HCT116 (cell line): ENCODE results near the gene POLD2. TPM values are rescaled to one million over a fixed set of nuclear protein-coding genes. Genes with fewer than 3 reads are reported as not detected.

Source experiments
- ATAC-seq: fragments of 200-7000 bp; cut with Tn5 transposase; 2 replicates; pipeline ENCODE4 v1.9.1; 2020; ENCODE audit warnings: mild to moderate bottlenecking, moderate library complexity
- BruUV-seq: library from RNA; stranded (reverse); fragments of 400-500 nt; replicated peaks from 2 replicates; lab custom pipeline; 2021; lab: Mats Ljungman, UMichigan
- CTCF ChIA-PET: fragments of 300-600 bp; sonication (Branson Sonifier 250); formaldehyde crosslinking; loops from one replicate; lab custom pipeline; 2021; ENCODE audit warnings: antibody characterized with exemption; lab: Charles Lee
- POLR2A ChIA-PET: fragments of 300-600, 350-600 bp; sonication (Branson Sonifier 250); formaldehyde crosslinking; loops from one replicate; lab custom pipeline; 2021; ENCODE audit warnings: antibody characterized with exemption; lab: Charles Lee
- RAD21 ChIA-PET, 2 experiments: fragments of 300-600 bp; sonication (Branson Sonifier 250); formaldehyde crosslinking; loops; one replicate each; lab custom pipeline; 2023; ENCODE audit warnings: low total read pairs in 2 of 2; ENCODE audit not compliant: uncharacterized antibody in 2 of 2, unreplicated experiment in 2 of 2, low non-redundant PET in 1 of 2; lab: Charles Lee
- DNase-seq: peaks from one replicate; pipeline ENCODE4 v3.0.0-alpha.2; 2010; ENCODE audit warnings: low read depth, low spot score
- H2AFZ ChIP-seq: fragments of 200-600 bp; shearing (Covaris generic), sonication (generic); 2 replicates; pipeline ENCODE4 v1.6.1; 2017; ENCODE audit warnings: low read depth, mixed run types, mixed read lengths, antibody characterized with exemption, low read length; ENCODE audit not compliant: poor library complexity, severe bottlenecking
- H3K27ac ChIP-seq: 2 replicates; pipeline ENCODE4 v1.5.1; 2012; ENCODE audit warnings: low read depth, low read length
- H3K27me3 ChIP-seq: fragments of 200-600 bp; sonication (generic); 2 replicates; pipeline ENCODE4 v1.6.1; 2016; ENCODE audit warnings: mixed run types, low read length, mixed read lengths; ENCODE audit not compliant: insufficient read depth
- H3K36me3 ChIP-seq, 2 experiments: fragments of 200-500 bp in 1 of 2; fragments of 200-600 bp in 1 of 2; sonication (Bioruptor generic) in 1 of 2; sonication (generic) in 1 of 2; 2 replicates each; pipeline versions ENCODE4 v1.5.1 to v1.6.1; 2014 to 2016; ENCODE audit warnings: low read length in 2 of 2, inconsistent platforms in 1 of 2, mixed read lengths in 1 of 2, mixed run types in 1 of 2; ENCODE audit not compliant: insufficient read depth in 2 of 2, control insufficient read depth in 1 of 2
- H3K4me1 ChIP-seq, 2 experiments: fragments of 200-600 bp in 1 of 2; sonication (generic) in 1 of 2; 2 replicates each; pipeline versions ENCODE4 v1.5.1 to v1.6.1; 2012 to 2017; ENCODE audit warnings: low read length in 2 of 2, inconsistent platforms in 1 of 2, mild to moderate bottlenecking in 1 of 2, mixed read lengths in 1 of 2, mixed run types in 1 of 2, moderate library complexity in 1 of 2; ENCODE audit not compliant: insufficient read depth in 2 of 2, control insufficient read depth in 1 of 2
- H3K4me2 ChIP-seq: fragments of 200-600 bp; sonication (generic); 2 replicates; pipeline ENCODE4 v1.6.1; 2017; ENCODE audit warnings: mixed run types, low read length, mixed read lengths
- H3K4me3 ChIP-seq, 2 experiments: fragments of 200-600 bp in 1 of 2; sonication (generic) in 1 of 2; replicated peaks in 1 of 2; 2 replicates each; pipeline ENCODE4 v1.5.1; 2011 to 2016; ENCODE audit warnings: low read length in 2 of 2, control low read depth in 1 of 2, low read depth in 1 of 2, mild to moderate bottlenecking in 1 of 2, mixed read lengths in 1 of 2, mixed run types in 1 of 2
- H3K79me2 ChIP-seq: fragments of 200-600 bp; sonication (generic); 2 replicates; pipeline ENCODE4 v1.6.1; 2017; ENCODE audit warnings: mild to moderate bottlenecking, mixed run types, low read length, moderate library complexity, mixed read lengths; ENCODE audit not compliant: insufficient read depth
- H3K9ac ChIP-seq: fragments of 200-600 bp; sonication (generic); 2 replicates; pipeline ENCODE4 v1.6.1; 2016; ENCODE audit warnings: low read length, mixed read lengths
- H3K9me2 ChIP-seq: fragments of 200-600 bp; sonication (generic), shearing (Covaris generic); 2 replicates; pipeline ENCODE4 v1.6.1; 2017; ENCODE audit warnings: mixed run types, mild to moderate bottlenecking, moderate library complexity; ENCODE audit not compliant: insufficient read depth
- H3K9me3 ChIP-seq, 2 experiments: fragments of 200-500 bp in 1 of 2; fragments of 200-600 bp in 1 of 2; sonication (Bioruptor generic) in 1 of 2; sonication (generic) in 1 of 2; 2 replicates each; pipeline ENCODE4 v1.6.1; 2014 to 2017; ENCODE audit warnings: low read length in 2 of 2, mixed read lengths in 2 of 2, inconsistent platforms in 1 of 2, low read depth in 1 of 2, mild to moderate bottlenecking in 1 of 2, mixed run types in 1 of 2, moderate library complexity in 1 of 2; ENCODE audit not compliant: control insufficient read depth in 1 of 2, insufficient read depth in 1 of 2
- H4K20me1 ChIP-seq: fragments of 200-600 bp; sonication (generic), shearing (Covaris generic); 2 replicates; pipeline ENCODE4 v1.6.1; 2017; ENCODE audit warnings: mixed run types, mild to moderate bottlenecking, moderate library complexity; ENCODE audit not compliant: insufficient read depth
- CEBPB ChIP-seq: IDR thresholded peaks from 2 replicates; pipeline ENCODE4 v1.6.1; 2012; ENCODE audit warnings: low read depth
- FOSL1 ChIP-seq: IDR thresholded peaks from 2 replicates; pipeline ENCODE4 v1.6.1; 2012; ENCODE audit warnings: low read depth
- JUND ChIP-seq: IDR thresholded peaks from 2 replicates; pipeline ENCODE4 v1.6.1; 2012
- POLR2A ChIP-seq: IDR thresholded peaks from 2 replicates; pipeline ENCODE4 v1.7.0; 2011; ENCODE audit warnings: borderline replicate concordance; ENCODE audit not compliant: insufficient read depth, insufficient read length; ENCODE audit errors: extremely low read depth
- POLR2AphosphoS5 ChIP-seq: IDR thresholded peaks from 2 replicates; pipeline ENCODE4 v1.6.1; 2011; ENCODE audit warnings: mild to moderate bottlenecking, low read depth, low read length, moderate library complexity
- RAD21 ChIP-seq: IDR thresholded peaks from 2 replicates; pipeline ENCODE4 v1.6.1; 2012; ENCODE audit warnings: low read depth, mild to moderate bottlenecking
- SP1 ChIP-seq: IDR thresholded peaks from 2 replicates; pipeline ENCODE4 v1.6.1; 2012; ENCODE audit warnings: low read depth
- SRF ChIP-seq: IDR thresholded peaks from 2 replicates; pipeline ENCODE4 v1.6.1; 2012; ENCODE audit warnings: low read depth
- TCF7L2 ChIP-seq: IDR thresholded peaks from 2 replicates; pipeline ENCODE4 v1.7.0; 2011; ENCODE audit warnings: borderline replicate concordance, inconsistent platforms; ENCODE audit not compliant: insufficient read depth, insufficient read length; ENCODE audit errors: extremely low read depth
- YY1 ChIP-seq: IDR thresholded peaks from 2 replicates; pipeline ENCODE4 v1.6.1; 2011; ENCODE audit warnings: low read length, low read depth, moderate library complexity, mild to moderate bottlenecking; ENCODE audit not compliant: insufficient replicate concordance; ENCODE audit errors: extremely low read depth
- ZFX ChIP-seq: fragments of 450-650 bp; IDR thresholded peaks from 2 replicates; pipeline ENCODE4 v1.6.1; 2017
- ZNF274 ChIP-seq: fragments of 200-500 bp; sonication (Bioruptor generic); IDR thresholded peaks from 2 replicates; pipeline ENCODE4 v1.6.1; 2014; ENCODE audit warnings: mild to moderate bottlenecking, low read depth, low read length, inconsistent platforms
- intact Hi-C: fragments of 100-400 bp; cut with micrococcal nuclease; formaldehyde crosslinking; loops from 2 replicates; pipeline ENCODE4 v1.10.0; 2022
- total RNA-seq: library from RNA; stranded (reverse); gene quantifications from one replicate; pipeline ENCODE4 v1.2.1, GENCODE V29; 2021; ENCODE audit not compliant: unreplicated experiment
- TF ChIP-seq, protein P1 (sequence below): IDR thresholded peaks from 2 replicates; pipeline ENCODE4 v1.6.1; 2011; ENCODE audit warnings: mild to moderate bottlenecking, low read length, moderate library complexity; ENCODE audit not compliant: insufficient replicate concordance; ENCODE audit errors: extremely low read depth
- TF ChIP-seq, protein P2 (sequence below): IDR thresholded peaks from 2 replicates; pipeline ENCODE4 v1.6.1; 2012
- TF ChIP-seq, protein P3 (sequence below): IDR thresholded peaks from 2 replicates; pipeline ENCODE4 v1.6.1; 2012

The POLD2 gene
- total RNA-seq, 1 experiment from 2014 or later: 237 TPM

DNA sequence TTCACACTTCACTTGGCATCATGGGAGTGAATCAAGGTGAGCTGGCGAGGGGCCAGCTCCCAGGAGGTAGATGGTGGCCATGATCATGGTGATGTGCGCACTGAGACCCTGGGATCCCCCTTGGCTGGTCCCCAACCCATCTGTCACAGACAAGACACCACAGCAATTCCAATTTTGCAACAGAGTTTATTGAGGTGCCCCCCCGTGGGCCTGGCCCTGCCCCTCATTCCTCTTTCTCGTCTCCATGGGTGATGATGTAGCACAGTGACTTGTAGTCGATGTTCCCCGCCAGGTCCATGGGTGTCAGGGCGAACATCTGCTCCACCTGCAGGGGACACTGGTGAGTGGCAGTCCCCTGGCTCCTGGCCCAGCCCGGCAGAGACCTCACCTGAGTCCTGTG is 15.3 kb upstream of the POLD2 start:
- no peaks in the 10 kb centered on the region for H3K27me3 ChIP-seq
- RAD21 ChIA-PET: no interaction called here
- no peaks in the 10 kb centered on the region for H3K9me2 ChIP-seq
- BruUV-seq: no TSS peak
- CTCF ChIA-PET: no interaction called here
- H4K20me1 ChIP-seq: no peaks in the 10 kb centered on the region
- ATAC-seq (no peak), DNase-seq (no peak)
- POLR2A ChIA-PET: no interaction called here
- H3K4me1 ChIP-seq: no peaks in the 10 kb centered on the region
- intact Hi-C loops: no loop called here
- no peaks in the 10 kb centered on the region for H3K9me3 ChIP-seq
- H3K4me2 ChIP-seq: no peak overlapping the region
- TF ChIP-seq, protein P1, sequence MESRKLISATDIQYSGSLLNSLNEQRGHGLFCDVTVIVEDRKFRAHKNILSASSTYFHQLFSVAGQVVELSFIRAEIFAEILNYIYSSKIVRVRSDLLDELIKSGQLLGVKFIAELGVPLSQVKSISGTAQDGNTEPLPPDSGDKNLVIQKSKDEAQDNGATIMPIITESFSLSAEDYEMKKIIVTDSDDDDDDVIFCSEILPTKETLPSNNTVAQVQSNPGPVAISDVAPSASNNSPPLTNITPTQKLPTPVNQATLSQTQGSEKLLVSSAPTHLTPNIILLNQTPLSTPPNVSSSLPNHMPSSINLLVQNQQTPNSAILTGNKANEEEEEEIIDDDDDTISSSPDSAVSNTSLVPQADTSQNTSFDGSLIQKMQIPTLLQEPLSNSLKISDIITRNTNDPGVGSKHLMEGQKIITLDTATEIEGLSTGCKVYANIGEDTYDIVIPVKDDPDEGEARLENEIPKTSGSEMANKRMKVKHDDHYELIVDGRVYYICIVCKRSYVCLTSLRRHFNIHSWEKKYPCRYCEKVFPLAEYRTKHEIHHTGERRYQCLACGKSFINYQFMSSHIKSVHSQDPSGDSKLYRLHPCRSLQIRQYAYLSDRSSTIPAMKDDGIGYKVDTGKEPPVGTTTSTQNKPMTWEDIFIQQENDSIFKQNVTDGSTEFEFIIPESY: no peak
- TF ChIP-seq POLR2A (no peak), ZFX (no peak), TCF7L2 (no peak), YY1 (no peak), SRF (no peak), FOSL1 (no peak), ZNF274 (no peak), RAD21 (no peak), CEBPB (no peak), POLR2AphosphoS5 (no peak), JUND (no peak), SP1 (no peak)
- TF ChIP-seq, protein P2, sequence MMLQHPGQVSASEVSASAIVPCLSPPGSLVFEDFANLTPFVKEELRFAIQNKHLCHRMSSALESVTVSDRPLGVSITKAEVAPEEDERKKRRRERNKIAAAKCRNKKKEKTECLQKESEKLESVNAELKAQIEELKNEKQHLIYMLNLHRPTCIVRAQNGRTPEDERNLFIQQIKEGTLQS: no peak
- TF ChIP-seq, protein P3, sequence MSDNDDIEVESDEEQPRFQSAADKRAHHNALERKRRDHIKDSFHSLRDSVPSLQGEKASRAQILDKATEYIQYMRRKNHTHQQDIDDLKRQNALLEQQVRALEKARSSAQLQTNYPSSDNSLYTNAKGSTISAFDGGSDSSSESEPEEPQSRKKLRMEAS: no peak
- no peak overlapping the region for H3K27ac ChIP-seq
- H3K36me3 ChIP-seq: no peaks in the 10 kb centered on the region
- H3K4me3 ChIP-seq: no peak overlapping the region
- no peak overlapping the region for H2AFZ ChIP-seq
- no peaks in the 10 kb centered on the region for H3K79me2 ChIP-seq
- no peak overlapping the region for H3K9ac ChIP-seq
